ENCODE measurements around the gene FAM131B.

GRCh38 chr7:143362131-143363015, at the start of gene FAM131B:
- TF ChIP-seq, protein P1, sequence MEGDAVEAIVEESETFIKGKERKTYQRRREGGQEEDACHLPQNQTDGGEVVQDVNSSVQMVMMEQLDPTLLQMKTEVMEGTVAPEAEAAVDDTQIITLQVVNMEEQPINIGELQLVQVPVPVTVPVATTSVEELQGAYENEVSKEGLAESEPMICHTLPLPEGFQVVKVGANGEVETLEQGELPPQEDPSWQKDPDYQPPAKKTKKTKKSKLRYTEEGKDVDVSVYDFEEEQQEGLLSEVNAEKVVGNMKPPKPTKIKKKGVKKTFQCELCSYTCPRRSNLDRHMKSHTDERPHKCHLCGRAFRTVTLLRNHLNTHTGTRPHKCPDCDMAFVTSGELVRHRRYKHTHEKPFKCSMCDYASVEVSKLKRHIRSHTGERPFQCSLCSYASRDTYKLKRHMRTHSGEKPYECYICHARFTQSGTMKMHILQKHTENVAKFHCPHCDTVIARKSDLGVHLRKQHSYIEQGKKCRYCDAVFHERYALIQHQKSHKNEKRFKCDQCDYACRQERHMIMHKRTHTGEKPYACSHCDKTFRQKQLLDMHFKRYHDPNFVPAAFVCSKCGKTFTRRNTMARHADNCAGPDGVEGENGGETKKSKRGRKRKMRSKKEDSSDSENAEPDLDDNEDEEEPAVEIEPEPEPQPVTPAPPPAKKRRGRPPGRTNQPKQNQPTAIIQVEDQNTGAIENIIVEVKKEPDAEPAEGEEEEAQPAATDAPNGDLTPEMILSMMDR (IDR thresholded peaks at IDR 0.05) = no peak
- no peak for TF ChIP-seq EP300 (IDR thresholded peaks at IDR 0.05)
- no peak for TF ChIP-seq POLR2A (IDR thresholded peaks at IDR 0.05)
